Stimulated activated CD8-positive, alpha-beta memory T cell treated with anti-CD3 and anti-CD28 coated beads, Interleukin-12 subunit alpha, Interleukin-12 subunit beta, amount 100 ng/mL, for 4 hours (primary cell): ENCODE measurements around the gene DLL4.
A peak's percentile ranks its signal among the peaks of the same experiment; 100 is the strongest.

Experiments used
- DNase-seq: peaks from one replicate; pipeline ENCODE4 v3.0.0-alpha.2; 2020; ENCODE audit warnings: low read depth

DLL4 gene

GRCh38 chr15:40906091-40906990 lies 22.8 kb upstream of the DLL4 start:
- DNase-seq: peak; percentile 63

DNA sequence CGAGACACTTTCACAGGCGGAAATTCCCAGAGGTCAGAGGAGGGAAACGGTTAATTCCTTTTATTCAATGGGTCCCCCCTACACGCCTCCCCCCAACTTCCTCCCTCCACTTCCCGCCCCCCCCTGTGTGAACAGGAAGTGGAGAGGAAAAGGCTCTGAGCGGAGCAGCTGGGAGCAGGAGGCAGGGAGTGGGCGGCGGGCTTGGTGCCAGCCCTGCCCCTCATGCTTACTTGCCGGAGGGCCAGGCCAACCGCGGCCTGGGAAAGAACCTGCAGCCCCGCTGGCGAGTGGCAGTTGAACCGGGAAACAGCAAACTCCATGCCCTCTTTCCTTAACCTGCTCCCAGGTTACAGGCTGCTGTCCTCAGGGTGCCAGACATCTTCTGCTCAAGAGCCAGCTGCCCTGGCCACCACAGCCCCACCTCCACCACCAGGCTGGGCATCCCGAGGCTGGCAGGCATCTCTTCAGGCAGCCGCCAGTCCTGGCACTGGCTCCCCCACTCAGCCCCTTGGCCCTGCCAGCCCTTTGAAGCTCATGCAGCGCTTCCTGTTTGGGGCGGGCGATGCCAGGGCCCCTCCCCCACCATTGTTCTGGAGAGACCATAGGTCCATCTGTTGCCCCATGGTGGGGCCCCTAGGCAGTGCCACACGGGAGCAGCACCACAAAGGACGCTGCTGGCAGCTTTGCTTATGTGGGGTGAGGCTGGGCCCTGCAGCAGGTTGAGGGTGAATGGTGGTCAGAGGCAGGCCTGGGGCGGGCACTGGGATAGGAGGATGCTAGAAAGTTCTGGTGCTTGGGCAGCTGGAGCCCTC lies 21.9 kb upstream of the DLL4 start:
- DNase-seq: no peak

- no peak for DNase-seq
Observed at GRCh38 chr15:40908095-40908494, 21.0 kb upstream of the DLL4 start.

- no peak for DNase-seq
Observed at GRCh38 chr15:40909662-40910630, 19.2 kb upstream of the DLL4 start.

DNA sequence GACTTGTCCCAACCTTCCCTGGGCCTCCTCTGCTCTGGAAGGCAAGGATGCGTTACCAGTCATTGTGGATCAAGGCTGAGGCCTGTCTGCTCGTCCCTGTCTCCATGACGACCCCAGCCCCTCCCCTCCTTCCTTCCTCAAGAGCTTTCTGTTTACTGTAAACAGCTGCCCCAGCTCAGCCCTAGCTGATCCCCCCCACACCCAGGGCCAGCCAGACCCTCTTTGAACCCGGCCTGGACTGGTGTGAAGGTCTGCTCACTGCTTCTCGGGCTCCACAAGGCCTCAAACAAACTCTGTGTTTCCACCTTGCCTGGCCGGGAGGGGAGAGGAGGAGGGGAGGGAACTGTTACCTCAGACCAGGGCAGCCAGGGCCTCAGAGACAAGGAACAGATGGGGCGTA lies 18.0 kb upstream of the DLL4 start:
- DNase-seq: no peak

DNA sequence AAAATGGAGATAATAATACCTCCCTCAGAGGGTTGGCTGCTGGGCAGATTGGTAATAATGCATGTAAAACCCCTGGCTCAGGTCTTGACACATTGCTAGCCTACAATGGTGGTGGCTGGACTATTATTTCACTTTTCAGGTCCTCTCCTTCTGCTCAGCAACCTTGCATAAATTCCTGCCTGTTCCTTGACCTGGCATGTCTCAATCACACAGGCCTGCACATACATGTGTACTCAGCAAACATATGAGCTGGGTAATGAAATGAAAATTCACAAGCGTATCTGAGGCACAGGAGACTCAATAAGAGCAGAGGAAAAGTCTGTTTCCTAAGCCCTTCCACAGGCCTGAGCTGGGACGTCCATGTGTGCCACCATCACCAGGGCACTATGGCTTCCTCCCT lies 17.4 kb upstream of the DLL4 start:
- DNase-seq: no peak

- DNase-seq: no peak
Observed at GRCh38 chr15:40912478-40912877, 16.7 kb upstream of the DLL4 start.

GRCh38 chr15:40914013-40914412 lies 15.1 kb upstream of the DLL4 start:
- DNase-seq: no peak

DNA sequence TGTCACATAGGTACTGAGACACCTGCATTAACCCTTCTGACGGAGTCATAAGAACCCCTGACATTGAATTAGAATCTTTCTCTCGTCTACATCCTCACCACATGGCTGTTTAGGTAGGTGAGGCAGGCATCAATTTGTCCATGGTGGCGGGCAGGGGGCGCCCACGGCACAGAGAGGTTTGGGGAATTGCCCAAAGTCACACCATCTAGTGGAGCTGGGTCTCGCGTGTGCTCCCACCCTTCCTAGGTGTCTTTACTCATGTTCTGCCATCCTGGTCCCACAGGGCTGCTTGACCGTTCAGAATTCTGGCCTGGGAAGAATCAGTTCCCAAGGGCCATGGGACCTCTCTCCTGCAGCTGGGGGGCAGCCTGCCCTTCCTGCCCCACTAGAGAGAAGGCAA lies 14.7 kb upstream of the DLL4 start:
- DNase-seq: no peak

- DNase-seq: no peak
Observed at GRCh38 chr15:40915116-40915661, 14.0 kb upstream of the DLL4 start.

DNA sequence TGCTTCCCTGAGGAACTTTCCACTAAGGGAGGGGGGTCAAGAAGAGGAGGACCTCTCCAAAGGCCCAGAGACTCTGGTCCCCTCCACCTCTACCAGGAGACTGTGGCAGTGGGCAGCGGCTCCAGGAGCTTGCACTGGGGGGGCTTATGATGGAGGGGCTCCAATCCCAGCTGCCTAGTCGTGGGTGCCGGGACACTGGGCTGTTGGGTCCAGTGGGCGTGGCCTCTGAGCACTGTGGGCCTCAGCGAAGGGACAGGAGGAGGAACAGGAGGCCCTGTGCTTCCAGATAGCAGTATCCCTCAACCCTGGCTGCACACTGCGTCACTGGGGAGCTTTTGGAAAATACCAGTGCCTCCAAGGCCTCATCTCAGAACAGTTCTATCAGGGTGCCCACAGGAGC lies 13.5 kb upstream of the DLL4 start:
- DNase-seq: no peak

DNA sequence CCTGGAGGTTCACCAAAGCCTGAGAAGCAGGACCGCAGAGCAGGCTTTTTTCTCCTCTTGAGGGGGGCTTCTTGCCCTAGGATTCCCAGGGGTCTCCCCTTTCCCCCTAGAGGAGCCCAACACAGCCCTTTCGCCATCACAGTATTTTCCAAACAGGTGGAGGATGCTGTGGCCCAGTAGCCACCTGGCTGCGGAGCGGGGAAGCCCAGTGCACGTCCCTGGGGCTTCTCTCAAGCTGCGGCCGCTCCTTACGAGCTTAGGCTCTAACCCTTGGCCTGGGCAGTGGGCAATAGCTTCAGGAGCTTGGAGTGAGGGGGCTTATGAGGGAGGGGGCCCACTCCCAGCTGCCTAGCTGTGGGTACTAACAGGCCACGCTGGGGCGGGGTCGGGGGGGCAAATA lies 11.6 kb upstream of the DLL4 start:
- DNase-seq: no peak

DNA sequence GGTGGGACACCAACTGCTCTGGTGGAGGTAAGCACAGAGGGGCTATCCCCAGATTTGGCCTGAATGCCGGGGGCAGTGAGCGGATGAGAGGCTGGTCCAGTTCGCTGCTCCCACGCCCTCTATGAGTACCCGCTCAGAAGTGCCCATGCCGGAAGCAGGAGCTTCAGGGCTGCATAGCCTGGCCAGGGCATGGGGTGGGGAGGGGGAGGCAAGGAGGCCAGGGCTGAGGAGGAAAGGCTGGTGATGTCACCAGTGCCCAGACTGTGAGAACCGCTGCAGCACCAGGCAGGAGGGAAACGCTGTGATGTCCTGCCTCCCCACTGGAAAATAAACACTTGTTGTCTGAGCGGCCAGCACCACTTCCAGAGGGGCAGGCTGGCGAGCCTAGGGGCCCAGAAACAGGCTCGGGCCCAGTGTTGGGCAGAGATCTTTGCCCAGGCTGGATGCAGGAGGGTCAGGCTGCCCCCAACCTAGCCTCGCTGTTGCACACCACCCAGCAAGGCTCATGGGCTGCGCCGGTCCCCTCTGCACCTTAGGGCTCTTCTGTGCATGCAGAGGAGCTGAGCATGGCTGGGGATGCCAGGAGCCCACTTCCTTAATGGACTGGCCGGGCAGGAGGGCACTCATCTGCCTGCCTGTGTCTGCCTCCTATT lies 10.9 kb upstream of the DLL4 start:
- DNase-seq: no peak

DNA sequence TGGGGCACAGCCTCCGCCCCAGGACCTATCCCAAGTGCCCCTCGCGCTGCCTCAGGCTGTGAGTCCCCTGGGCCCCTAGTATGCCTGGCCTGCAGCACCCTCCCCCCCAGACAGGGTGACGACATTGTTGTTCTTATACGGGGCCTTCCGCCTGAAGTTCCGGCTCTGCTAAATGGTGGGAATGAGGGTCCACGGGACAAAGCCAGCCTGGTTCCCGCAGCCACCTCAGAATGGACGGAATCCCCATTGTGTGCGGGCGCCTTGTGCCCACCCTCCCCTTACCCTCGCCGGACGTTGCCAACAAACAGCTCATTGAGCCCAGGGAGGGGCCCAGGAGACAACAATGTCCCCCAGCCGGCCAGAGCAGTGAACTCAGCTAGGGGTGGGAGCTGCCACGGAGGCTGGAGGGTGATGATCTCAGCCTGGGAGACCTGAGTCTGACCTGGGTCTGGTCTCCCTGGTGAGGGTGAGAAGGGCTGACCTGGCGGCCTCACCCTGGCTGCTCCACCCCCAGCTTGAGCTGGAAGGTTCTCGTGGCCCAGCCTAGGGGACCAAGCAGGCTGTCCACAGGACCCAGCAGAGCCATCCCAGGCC lies 10.2 kb upstream of the DLL4 start:
- no peak for DNase-seq

DNA sequence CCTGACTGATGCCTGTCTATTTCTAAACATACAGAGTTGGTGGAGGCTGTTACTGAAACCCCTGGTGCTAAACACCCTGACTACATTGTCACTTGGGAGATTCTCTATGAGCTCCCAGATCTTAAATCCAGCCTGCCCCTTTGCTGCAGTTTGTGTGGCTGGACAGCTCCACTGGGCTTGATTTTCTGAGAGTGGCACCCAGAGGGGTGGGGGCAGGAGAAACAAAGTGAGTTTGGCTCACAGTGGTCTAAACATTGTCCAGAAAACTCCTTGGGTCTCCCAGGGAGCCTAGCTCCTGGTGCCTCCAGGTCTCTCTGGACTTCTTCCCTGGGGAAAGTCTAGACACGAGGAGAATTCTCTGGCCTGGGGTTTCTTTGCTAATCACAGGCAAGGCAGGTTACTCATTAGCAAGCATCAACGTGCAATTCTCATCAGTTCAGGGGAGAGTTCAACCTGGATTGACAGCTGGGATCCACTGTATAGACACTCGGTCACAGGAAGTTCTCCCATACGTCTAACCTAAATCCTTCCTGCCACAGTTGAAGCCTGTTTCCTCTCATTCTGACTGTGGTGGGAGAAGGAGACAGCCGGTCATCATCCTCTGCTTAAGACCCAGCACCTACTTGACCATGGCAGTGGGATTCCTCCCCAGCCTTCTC lies 7.1 kb upstream of the DLL4 start:
- no peak for DNase-seq

- no peak for DNase-seq
Observed at GRCh38 chr15:40922608-40923005, 6.5 kb upstream of the DLL4 start.

DNA sequence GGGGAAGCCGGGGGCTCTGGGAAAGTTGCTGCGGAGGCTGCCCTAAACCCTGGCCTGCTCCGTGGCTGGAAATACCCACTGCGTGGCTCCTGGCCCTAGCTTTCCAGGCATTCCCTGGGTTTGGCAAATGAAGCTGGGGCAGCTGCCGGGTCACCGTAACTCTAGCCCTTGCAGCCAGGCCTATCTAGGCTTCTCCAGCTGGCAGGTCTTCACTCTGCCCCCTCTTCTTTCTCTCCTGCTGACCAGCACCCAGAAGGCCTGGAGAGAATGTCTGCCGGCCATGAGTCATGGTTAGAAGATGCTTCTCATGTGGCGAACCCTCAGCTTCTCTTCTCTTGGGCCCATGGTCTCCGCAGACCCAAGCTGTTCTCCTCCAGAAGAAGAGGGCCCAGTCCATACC lies 5.6 kb upstream of the DLL4 start:
- DNase-seq: no peak

DNA sequence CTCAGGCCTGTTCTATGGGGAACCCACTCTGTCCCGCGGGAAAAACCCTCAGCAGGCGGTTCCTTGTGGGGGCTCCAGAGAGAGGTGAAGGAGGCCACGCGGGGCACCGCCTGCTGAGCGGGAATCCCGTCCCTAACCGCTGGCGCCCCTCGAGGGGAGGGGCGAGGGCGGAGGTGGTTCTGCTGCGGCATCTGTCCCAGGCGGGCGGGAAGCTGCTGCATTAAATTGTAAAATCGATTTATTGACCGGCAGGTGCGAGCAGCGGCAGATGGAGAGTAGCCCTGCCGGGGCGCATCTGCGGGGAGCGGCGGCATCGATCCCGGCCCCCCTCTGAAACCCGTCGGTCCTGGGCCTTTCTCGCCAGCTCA lies 3.7 kb upstream of the DLL4 start:
- DNase-seq: no peak

DNA sequence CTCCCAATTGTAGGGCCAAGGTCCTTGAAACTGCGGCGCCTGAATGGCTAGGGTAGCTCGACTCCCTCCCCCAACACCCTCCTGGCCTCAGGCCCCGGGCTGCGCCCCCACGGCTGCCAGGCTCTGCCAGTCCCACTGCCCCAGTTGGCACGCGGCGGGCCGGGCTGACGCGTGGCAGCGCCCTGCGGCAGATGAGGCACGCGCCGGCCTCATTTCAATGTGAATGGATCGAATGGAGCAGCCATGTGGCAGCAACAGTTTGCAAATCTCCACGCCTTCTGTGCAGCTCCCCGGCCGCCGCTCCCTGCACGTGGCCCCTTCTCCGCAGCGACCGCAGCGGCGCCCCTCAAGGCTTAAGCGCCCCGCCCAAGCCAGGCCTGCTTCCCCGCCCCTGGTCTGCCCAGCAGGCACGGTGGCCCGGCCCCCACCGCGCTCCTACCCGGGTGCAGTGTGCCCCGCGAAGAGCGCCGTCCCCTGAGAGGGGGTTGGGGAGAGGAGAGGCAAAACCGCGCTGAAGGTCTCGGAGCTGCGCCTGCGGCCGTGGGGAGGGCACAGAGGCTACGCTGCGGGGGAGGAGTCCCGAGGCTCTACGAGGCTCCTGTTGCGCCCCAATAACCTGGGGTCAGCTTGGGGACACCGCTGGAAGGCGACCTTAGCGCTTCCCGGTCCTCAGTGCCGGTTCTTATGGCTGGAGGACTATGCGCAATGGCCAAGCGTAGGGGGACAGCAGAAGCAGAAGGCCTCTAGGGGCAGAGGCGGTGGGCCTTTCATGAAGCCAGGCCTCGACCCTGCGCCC lies 3.1 kb upstream of the DLL4 start:
- no peak for DNase-seq
